Measurements from ENCODE around the gene CCDC175. TPM values are rescaled to one million over a fixed set of nuclear protein-coding genes. Genes with fewer than 3 reads are reported as not detected.

CCDC175 gene
- total and polyA plus RNA-seq, 7 donors: not detected

GRCh38 chr14:59490756-59491155, 85.9 kb downstream of the CCDC175 start:
- H3K36me3 ChIP-seq: peaks cover 0 to 82% (median 19%) of the 10 kb centered on the region in 4 donors
- 93 to 94% methylated on average over 3 of the region's 3 CpGs for WGBS, 2 donors
- H3K27ac ChIP-seq: no peak overlapping the region
- H3K27me3 ChIP-seq: no peaks in the 10 kb centered on the region
- TF ChIP-seq EP300 (IDR thresholded peaks at IDR 0.05) (no peak), POLR2A (IDR thresholded peaks at IDR 0.05) (no peak), POLR2AphosphoS5 (IDR thresholded peaks at IDR 0.05) (no peak)
- TF ChIP-seq, protein P1, sequence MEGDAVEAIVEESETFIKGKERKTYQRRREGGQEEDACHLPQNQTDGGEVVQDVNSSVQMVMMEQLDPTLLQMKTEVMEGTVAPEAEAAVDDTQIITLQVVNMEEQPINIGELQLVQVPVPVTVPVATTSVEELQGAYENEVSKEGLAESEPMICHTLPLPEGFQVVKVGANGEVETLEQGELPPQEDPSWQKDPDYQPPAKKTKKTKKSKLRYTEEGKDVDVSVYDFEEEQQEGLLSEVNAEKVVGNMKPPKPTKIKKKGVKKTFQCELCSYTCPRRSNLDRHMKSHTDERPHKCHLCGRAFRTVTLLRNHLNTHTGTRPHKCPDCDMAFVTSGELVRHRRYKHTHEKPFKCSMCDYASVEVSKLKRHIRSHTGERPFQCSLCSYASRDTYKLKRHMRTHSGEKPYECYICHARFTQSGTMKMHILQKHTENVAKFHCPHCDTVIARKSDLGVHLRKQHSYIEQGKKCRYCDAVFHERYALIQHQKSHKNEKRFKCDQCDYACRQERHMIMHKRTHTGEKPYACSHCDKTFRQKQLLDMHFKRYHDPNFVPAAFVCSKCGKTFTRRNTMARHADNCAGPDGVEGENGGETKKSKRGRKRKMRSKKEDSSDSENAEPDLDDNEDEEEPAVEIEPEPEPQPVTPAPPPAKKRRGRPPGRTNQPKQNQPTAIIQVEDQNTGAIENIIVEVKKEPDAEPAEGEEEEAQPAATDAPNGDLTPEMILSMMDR (IDR thresholded peaks at IDR 0.05): no peak
- peaks cover 0 to 24% (median 17%) of the 10 kb centered on the region in 4 donors for H3K4me1 ChIP-seq
- intact Hi-C loops (cut with DNase I): no loop called here
- no peaks in the 10 kb centered on the region for H3K9me3 ChIP-seq
- H3K4me3 ChIP-seq: no peak overlapping the region
- DNase-seq: no peak

- Histone ChIP-seq H3K9me3 (no peaks in the 10 kb centered on the region), H3K4me1 (peaks cover 0 to 69% (median 51%) of the 10 kb centered on the region in 4 donors), H3K27ac (peak overlapping the region; percentile 90 to 95 (median 94)), H3K36me3 (peaks cover 0 to 22% (median 11%) of the 10 kb centered on the region in 4 donors), H3K27me3 (no peaks in the 10 kb centered on the region), H3K4me3 (peak overlapping the region; percentile 71 to 94 (median 79))
- no peak for DNase-seq
- intact Hi-C loops (cut with DNase I): loop anchor here (2.0 to 10.0 kb wide), 5 partner anchors 20 to 1060 kb away; partner anchors contain the start of genes DAAM1, DACT1, GPR135 and KIAA0586
- TF ChIP-seq EP300 (IDR thresholded peaks at IDR 0.05) (no peak), POLR2A (IDR thresholded peaks at IDR 0.05) (no peak), POLR2AphosphoS5 (IDR thresholded peaks at IDR 0.05) (no peak)
- TF ChIP-seq, protein P1 (IDR thresholded peaks at IDR 0.05): no peak
- WGBS, 2 donors: 0% methylated on average over 32 of the region's 32 CpGs
Measured at GRCh38 chr14:59484639-59485175, 91.9 kb downstream of the CCDC175 start.

DNA sequence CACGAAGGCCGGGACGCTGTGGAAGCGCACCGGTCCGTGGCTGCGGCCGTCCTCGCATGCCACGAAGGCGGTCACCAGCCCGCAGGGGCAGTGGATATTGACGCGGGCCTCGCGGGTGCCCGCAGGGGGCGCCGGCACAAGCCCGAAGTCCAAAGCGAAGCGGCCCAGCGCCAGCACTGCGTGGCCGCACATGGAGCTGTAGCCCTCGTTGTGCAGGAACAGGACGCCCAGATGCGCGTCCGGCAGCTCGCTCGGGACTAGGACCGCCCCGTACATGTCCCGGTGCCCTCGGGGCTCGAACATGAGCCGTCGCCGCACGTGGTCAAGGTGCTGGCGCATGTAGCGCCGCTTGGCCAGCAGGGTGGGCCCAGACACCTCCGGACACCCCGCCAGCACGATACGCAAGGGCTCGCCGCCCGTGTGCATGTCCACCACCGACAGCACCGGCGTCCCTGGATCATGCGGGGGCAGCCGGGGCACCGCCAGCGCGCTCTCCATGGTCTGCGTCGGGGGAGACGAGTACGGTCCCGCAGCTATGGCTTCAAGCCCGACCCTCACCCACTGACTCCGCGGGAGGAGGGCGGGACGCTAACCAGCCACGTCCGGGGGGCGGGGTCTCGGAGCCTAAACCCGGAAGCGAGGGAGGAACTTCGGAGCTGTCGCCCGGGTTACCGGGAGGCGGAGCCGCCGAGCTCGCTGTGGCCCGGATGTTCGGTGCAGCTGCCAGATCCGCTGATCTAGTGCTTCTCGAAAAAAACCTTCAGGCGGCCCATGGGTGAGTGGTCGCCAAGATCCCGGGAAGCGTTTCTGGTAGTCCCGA, 92.6 kb downstream of the CCDC175 start, which contains the start of the genes JKAMP and L3HYPDH:
TSS of gene JKAMP (plus strand) at position 699 of the 820 bp plus-strand sequence. CDS start at position 772, 73 bp downstream.
TSS of gene L3HYPDH (minus strand) at position 590 of the 820 bp plus-strand sequence. CDS start at position 498, 92 bp downstream.
- H3K9me3 ChIP-seq: no peaks in the 10 kb centered on the region
- intact Hi-C loops (cut with DNase I): loop anchor here (2.0 to 10.0 kb wide), 5 partner anchors 19 to 1059 kb away; partner anchors contain the start of genes DAAM1, DACT1, GPR135 and KIAA0586
- peak within 1 kb of the TSS; percentile 71 to 94 (median 79) for H3K4me3 ChIP-seq
- WGBS, 2 donors: 0 to 1% methylated on average over 92 of the region's 92 CpGs
- peak within 1 kb of the TSS; percentile 90 to 95 (median 94) for H3K27ac ChIP-seq
- no peaks in the 10 kb centered on the region for H3K27me3 ChIP-seq
- peaks cover 0 to 15% (median 6%) of the 10 kb centered on the region in 4 donors for H3K36me3 ChIP-seq
- DNase-seq: peak; percentile 98
- H3K4me1 ChIP-seq: peaks cover 0 to 70% (median 52%) of the 10 kb centered on the region in 4 donors
- TF ChIP-seq, protein P1 (IDR thresholded peaks at IDR 0.05): peak; percentile 38 to 68 (median 52)
- peak; percentile 77 to 95 (median 93) for TF ChIP-seq POLR2AphosphoS5 (IDR thresholded peaks at IDR 0.05)
- peak; percentile 71 to 74 for TF ChIP-seq POLR2A (IDR thresholded peaks at IDR 0.05)
- peak in 1 of 4 donors; percentile 37 for TF ChIP-seq EP300 (IDR thresholded peaks at IDR 0.05)

- Histone ChIP-seq H3K9me3 (no peaks in the 10 kb centered on the region), H3K4me1 (peaks cover 0 to 70% (median 51%) of the 10 kb centered on the region in 4 donors), H3K4me3 (peak overlapping the region; percentile 71 to 94 (median 79)), H3K27ac (peak overlapping the region; percentile 90 to 95 (median 94)), H3K36me3 (peaks cover 0 to 15% (median 1%) of the 10 kb centered on the region in 4 donors), H3K27me3 (no peaks in the 10 kb centered on the region)
- no peak for TF ChIP-seq EP300 (IDR thresholded peaks at IDR 0.05)
- TF ChIP-seq, protein P1 (IDR thresholded peaks at IDR 0.05): no peak
- no peak for TF ChIP-seq POLR2A (IDR thresholded peaks at IDR 0.05)
- DNase-seq: no peak
- 2 to 6% methylated on average over 16 of the region's 16 CpGs for WGBS, 2 donors
- intact Hi-C loops (cut with DNase I): loop anchor here (5.0 to 10.0 kb wide), 3 partner anchors 764 to 1059 kb away; partner anchors contain the start of genes DACT1, KIAA0586, PPM1A and TIMM9
Measured at GRCh38 chr14:59483363-59483762, 93.2 kb downstream of the CCDC175 start.

Measured in sigmoid colon (tissue), 7 donors.